ENCODE measurements around the gene ATP6V0C. TPM values are rescaled to one million over a fixed set of nuclear protein-coding genes. Genes with fewer than 3 reads are reported as not detected.

ATP6V0C gene
- polyA plus RNA-seq, 4 donors: 74.5 to 298 (median 143) TPM

DNA sequence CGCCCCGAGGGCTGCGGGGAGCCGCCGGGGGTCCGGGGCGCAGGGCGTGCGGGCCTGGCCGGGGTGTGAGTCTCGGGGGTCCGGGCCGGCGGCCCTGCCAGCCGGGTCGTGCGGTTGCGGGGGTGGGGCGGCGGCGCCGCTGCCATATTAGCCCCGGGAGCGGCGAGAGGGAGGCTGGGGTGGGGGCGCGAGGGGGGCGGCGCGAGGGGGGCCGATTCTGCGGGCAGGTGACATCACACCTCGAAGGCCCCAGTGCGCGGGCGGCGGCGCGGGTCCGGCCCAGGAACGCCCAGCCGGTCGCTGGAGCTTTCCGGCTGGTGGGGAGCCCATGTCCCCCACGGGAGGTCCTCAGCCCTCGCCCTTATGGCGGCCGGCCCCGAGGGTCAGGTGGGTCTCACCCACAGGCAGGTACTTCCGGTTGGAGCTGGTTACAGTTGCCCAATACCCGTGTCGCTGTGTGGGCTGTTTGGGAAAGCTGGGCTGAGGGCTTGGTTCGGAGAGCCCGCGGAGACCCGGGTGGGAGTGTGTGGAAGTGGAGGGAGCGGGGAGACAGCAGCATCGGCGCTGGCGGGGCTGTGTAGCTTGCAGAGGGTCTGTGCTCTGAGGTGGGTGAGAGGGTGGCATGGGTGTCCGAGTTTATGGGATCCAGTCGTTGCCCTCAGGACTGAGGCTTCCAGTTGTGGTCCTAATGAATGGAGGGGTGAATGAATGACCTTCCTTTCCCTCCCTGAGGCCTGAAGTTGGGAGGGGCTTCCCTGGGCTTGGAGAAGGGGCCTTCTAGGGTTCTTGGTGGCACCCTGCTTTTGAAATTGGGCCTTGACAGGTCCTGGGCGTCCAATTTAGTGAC, 804 bp downstream of the ATP6V0C start:
- WGBS, 3 donors: 0 to 1% (median 1%) methylated on average over 34 to 63 of the region's 63 CpGs
- no peak for FAIRE-seq
- H3K4me1 ChIP-seq (ENCODE audit: control insufficient read depth in 3 of 3, insufficient read depth in 2 of 3, low read depth in 1 of 3, low read length in 2 of 3): peaks cover 3 to 64% (median 9%) of the 10 kb centered on the region in 3 donors
- H3K27ac ChIP-seq (ENCODE audit: low read depth in 1 of 3, low read length in 2 of 3): peak overlapping the region; percentile 88 to 95 (median 94)
- peaks cover 0 to 49% (median 0%) of the 10 kb centered on the region in 3 donors for H3K36me3 ChIP-seq (ENCODE audit: control insufficient read depth in 3 of 3, insufficient read depth in 2 of 3, low read depth in 1 of 3, low read length in 3 of 3)
- H3K9me3 ChIP-seq (ENCODE audit: control insufficient read depth in 2 of 2, insufficient read depth in 1 of 2, low read depth in 1 of 2, low read length in 1 of 2): no peaks in the 10 kb centered on the region
- peak overlapping the region; percentile 84 to 98 (median 95) for H3K4me3 ChIP-seq (ENCODE audit: low read depth in 1 of 3, low read length in 3 of 3)
- peak; percentile 32 to 62 for DNase-seq
- no peaks in the 10 kb centered on the region for H3K27me3 ChIP-seq (ENCODE audit: control insufficient read depth in 3 of 3, insufficient read depth in 3 of 3, low read length in 3 of 3)

GRCh38 chr16:2515180-2515851, 1.6 kb downstream of the ATP6V0C start:
- FAIRE-seq (no peak), DNase-seq (peak; percentile 56 to 65)
- Histone ChIP-seq H3K27me3 (ENCODE audit: control insufficient read depth in 3 of 3, insufficient read depth in 3 of 3, low read length in 3 of 3) (no peaks in the 10 kb centered on the region), H3K9me3 (ENCODE audit: control insufficient read depth in 2 of 2, insufficient read depth in 1 of 2, low read depth in 1 of 2, low read length in 1 of 2) (no peaks in the 10 kb centered on the region), H3K27ac (ENCODE audit: low read depth in 1 of 3, low read length in 2 of 3) (peak overlapping the region; percentile 88 to 95 (median 94)), H3K4me3 (ENCODE audit: low read depth in 1 of 3, low read length in 3 of 3) (peak overlapping the region; percentile 84 to 98 (median 95)), H3K36me3 (ENCODE audit: control insufficient read depth in 3 of 3, insufficient read depth in 2 of 3, low read depth in 1 of 3, low read length in 3 of 3) (peaks cover 0 to 54% (median 0%) of the 10 kb centered on the region in 3 donors), H3K4me1 (ENCODE audit: control insufficient read depth in 3 of 3, insufficient read depth in 2 of 3, low read depth in 1 of 3, low read length in 2 of 3) (peaks cover 3 to 66% (median 11%) of the 10 kb centered on the region in 3 donors)
- 8 to 25% (median 19%) methylated on average over 14 of the region's 14 CpGs for WGBS, 3 donors

GRCh38 chr16:2516391-2517240, 2.9 kb downstream of the ATP6V0C start:
- Histone ChIP-seq H3K9me3 (ENCODE audit: control insufficient read depth in 2 of 2, insufficient read depth in 1 of 2, low read depth in 1 of 2, low read length in 1 of 2) (no peaks in the 10 kb centered on the region), H3K27ac (ENCODE audit: low read depth in 1 of 3, low read length in 2 of 3) (peak overlapping the region; percentile 21 to 94 (median 22)), H3K4me3 (ENCODE audit: low read depth in 1 of 3, low read length in 3 of 3) (peak overlapping the region in 2 of 3 donors; percentile 14 to 30), H3K27me3 (ENCODE audit: control insufficient read depth in 3 of 3, insufficient read depth in 3 of 3, low read length in 3 of 3) (no peaks in the 10 kb centered on the region), H3K4me1 (ENCODE audit: control insufficient read depth in 3 of 3, insufficient read depth in 2 of 3, low read depth in 1 of 3, low read length in 2 of 3) (peaks cover 3 to 69% (median 15%) of the 10 kb centered on the region in 3 donors), H3K36me3 (ENCODE audit: control insufficient read depth in 3 of 3, insufficient read depth in 2 of 3, low read depth in 1 of 3, low read length in 3 of 3) (peaks cover 0 to 61% (median 0%) of the 10 kb centered on the region in 3 donors)
- peak; percentile 57 to 64 for DNase-seq
- FAIRE-seq: no peak
- 48 to 56% (median 50%) methylated on average over 11 of the region's 11 CpGs for WGBS, 3 donors

GRCh38 chr16:2517954-2518605, 4.3 kb downstream of the ATP6V0C start:
- no peak overlapping the region for H3K4me3 ChIP-seq (ENCODE audit: low read depth in 1 of 3, low read length in 3 of 3)
- peak overlapping the region in 1 of 3 donors; percentile 14 for H3K27ac ChIP-seq (ENCODE audit: low read depth in 1 of 3, low read length in 2 of 3)
- no peaks in the 10 kb centered on the region for H3K9me3 ChIP-seq (ENCODE audit: control insufficient read depth in 2 of 2, insufficient read depth in 1 of 2, low read depth in 1 of 2, low read length in 1 of 2)
- peaks cover 0 to 72% (median 0%) of the 10 kb centered on the region in 3 donors for H3K36me3 ChIP-seq (ENCODE audit: control insufficient read depth in 3 of 3, insufficient read depth in 2 of 3, low read depth in 1 of 3, low read length in 3 of 3)
- 55 to 70% (median 60%) methylated on average over 12 of the region's 12 CpGs for WGBS, 3 donors
- DNase-seq: no peak
- no peaks in the 10 kb centered on the region for H3K27me3 ChIP-seq (ENCODE audit: control insufficient read depth in 3 of 3, insufficient read depth in 3 of 3, low read length in 3 of 3)
- peaks cover 3 to 61% (median 15%) of the 10 kb centered on the region in 3 donors for H3K4me1 ChIP-seq (ENCODE audit: control insufficient read depth in 3 of 3, insufficient read depth in 2 of 3, low read depth in 1 of 3, low read length in 2 of 3)
- FAIRE-seq: no peak

DNA sequence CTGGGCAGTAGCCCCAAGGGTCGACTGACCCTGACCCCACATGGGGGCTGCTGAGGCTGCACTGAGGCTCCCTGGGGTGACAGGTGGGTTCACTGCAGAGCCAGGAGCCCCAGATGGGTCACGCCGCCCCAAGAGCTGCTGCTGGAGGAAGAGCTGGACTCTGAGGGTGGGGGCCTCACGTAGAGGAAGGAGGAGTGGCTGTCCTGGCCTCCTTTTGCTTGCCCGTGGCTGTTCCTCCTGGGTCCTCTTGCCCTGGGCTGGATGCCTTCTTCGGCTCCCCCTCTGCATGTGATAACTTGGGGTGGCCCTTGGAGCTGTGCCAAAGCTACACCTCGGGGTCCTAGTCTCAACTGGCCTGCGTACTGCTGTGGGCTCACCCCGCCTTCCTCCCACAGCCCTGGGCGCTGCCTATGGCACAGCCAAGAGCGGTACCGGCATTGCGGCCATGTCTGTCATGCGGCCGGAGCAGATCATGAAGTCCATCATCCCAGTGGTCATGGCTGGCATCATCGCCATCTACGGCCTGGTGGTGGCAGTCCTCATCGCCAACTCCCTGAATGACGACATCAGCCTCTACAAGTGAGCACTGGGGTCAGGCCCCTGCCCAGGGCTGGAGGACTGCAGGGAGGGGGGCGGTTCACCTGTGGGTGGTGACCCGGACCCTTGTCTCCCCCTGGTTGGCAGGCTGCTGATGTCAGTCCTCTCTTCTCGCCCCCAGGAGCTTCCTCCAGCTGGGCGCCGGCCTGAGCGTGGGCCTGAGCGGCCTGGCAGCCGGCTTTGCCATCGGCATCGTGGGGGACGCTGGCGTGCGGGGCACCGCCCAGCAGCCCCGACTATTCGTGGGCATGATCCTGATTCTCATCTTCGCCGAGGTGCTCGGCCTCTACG, 5.3 kb downstream of the ATP6V0C start:
- Histone ChIP-seq H3K4me1 (ENCODE audit: control insufficient read depth in 3 of 3, insufficient read depth in 2 of 3, low read depth in 1 of 3, low read length in 2 of 3) (peaks cover 3 to 68% (median 15%) of the 10 kb centered on the region in 3 donors), H3K27me3 (ENCODE audit: control insufficient read depth in 3 of 3, insufficient read depth in 3 of 3, low read length in 3 of 3) (no peaks in the 10 kb centered on the region), H3K4me3 (ENCODE audit: low read depth in 1 of 3, low read length in 3 of 3) (no peak overlapping the region), H3K36me3 (ENCODE audit: control insufficient read depth in 3 of 3, insufficient read depth in 2 of 3, low read depth in 1 of 3, low read length in 3 of 3) (peaks cover 0 to 82% (median 0%) of the 10 kb centered on the region in 3 donors), H3K9me3 (ENCODE audit: control insufficient read depth in 2 of 2, insufficient read depth in 1 of 2, low read depth in 1 of 2, low read length in 1 of 2) (no peaks in the 10 kb centered on the region), H3K27ac (ENCODE audit: low read depth in 1 of 3, low read length in 2 of 3) (peak overlapping the region; percentile 26 to 82 (median 62))
- FAIRE-seq: no peak
- whole genome bisulfite sequencing, 3 donors: 79 to 84% (median 82%) methylated on average over 30 to 39 of the region's 39 CpGs
- DNase-seq: no peak

- Histone ChIP-seq H3K27me3 (ENCODE audit: control insufficient read depth in 3 of 3, insufficient read depth in 3 of 3, low read length in 3 of 3) (no peaks in the 10 kb centered on the region), H3K27ac (ENCODE audit: low read depth in 1 of 3, low read length in 2 of 3) (peak overlapping the region in 2 of 3 donors; percentile 62 to 82), H3K4me3 (ENCODE audit: low read depth in 1 of 3, low read length in 3 of 3) (peak overlapping the region in 1 of 3 donors; percentile 59), H3K4me1 (ENCODE audit: control insufficient read depth in 3 of 3, insufficient read depth in 2 of 3, low read depth in 1 of 3, low read length in 2 of 3) (peaks cover 3 to 74% (median 15%) of the 10 kb centered on the region in 3 donors), H3K36me3 (ENCODE audit: control insufficient read depth in 3 of 3, insufficient read depth in 2 of 3, low read depth in 1 of 3, low read length in 3 of 3) (peaks cover 0 to 83% (median 0%) of the 10 kb centered on the region in 3 donors), H3K9me3 (ENCODE audit: control insufficient read depth in 2 of 2, insufficient read depth in 1 of 2, low read depth in 1 of 2, low read length in 1 of 2) (no peaks in the 10 kb centered on the region)
- FAIRE-seq: no peak
- no peak for DNase-seq
- 37 to 41% (median 39%) methylated on average over 22 of the region's 22 CpGs for WGBS, 3 donors
Measured at GRCh38 chr16:2519711-2520080, 5.9 kb downstream of the ATP6V0C start.

DNA sequence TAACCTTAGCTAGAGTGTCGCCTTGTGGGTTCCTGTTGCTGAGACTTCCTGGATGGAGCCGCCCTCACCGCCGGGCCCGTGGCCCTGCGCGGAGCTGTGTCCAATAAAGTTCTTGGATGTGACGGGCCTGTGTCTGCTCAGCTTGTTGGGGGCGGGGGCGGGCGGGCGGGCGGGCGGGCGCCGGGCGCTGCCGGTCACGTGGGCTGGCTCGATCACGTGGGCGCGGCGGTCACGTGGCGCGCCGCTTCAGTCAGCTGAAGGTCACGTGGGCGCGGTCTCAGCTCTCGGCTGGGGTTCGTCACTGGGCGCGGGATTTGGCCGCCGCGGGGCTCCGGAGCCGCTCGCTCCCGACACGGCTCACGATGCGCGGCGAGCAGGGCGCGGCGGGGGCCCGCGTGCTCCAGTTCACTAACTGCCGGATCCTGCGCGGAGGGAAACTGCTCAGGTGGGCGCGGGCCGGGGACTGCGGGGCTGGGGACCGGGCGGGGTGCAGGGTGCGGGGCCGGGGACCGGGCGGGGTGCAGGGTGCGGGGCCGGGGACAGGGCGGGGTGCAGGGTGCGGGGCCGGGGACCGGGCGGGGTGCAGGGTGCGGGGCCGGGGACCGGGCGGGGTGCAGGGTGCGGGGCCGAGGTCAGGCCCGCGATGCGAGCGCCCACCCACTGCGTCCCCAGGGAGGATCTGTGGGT, 6.5 kb downstream of the ATP6V0C start, which contains the start of gene AMDHD2:
Gene AMDHD2 (plus strand): TSS at position 275 of the 687 bp plus-strand sequence. CDS start 88 bp downstream, at position 363.
- Histone ChIP-seq H3K36me3 (ENCODE audit: control insufficient read depth in 3 of 3, insufficient read depth in 2 of 3, low read depth in 1 of 3, low read length in 3 of 3) (peaks cover 0 to 82% (median 0%) of the 10 kb centered on the region in 3 donors), H3K27me3 (ENCODE audit: control insufficient read depth in 3 of 3, insufficient read depth in 3 of 3, low read length in 3 of 3) (no peaks in the 10 kb centered on the region), H3K27ac (ENCODE audit: low read depth in 1 of 3, low read length in 2 of 3) (peak within 1 kb of the TSS; percentile 35 to 89 (median 85)), H3K9me3 (ENCODE audit: control insufficient read depth in 2 of 2, insufficient read depth in 1 of 2, low read depth in 1 of 2, low read length in 1 of 2) (no peaks in the 10 kb centered on the region), H3K4me1 (ENCODE audit: control insufficient read depth in 3 of 3, insufficient read depth in 2 of 3, low read depth in 1 of 3, low read length in 2 of 3) (peaks cover 3 to 78% (median 15%) of the 10 kb centered on the region in 3 donors), H3K4me3 (ENCODE audit: low read depth in 1 of 3, low read length in 3 of 3) (peak within 1 kb of the TSS; percentile 59 to 78 (median 66))
- DNase-seq: peak; percentile 82 to 96
- FAIRE-seq: no peak
- WGBS, 3 donors: 0 to 1% (median 1%) methylated on average over 71 to 83 of the region's 83 CpGs

Data from small intestine (tissue), 7 donors.